HG03064 (cell line): ENCODE data around the gene FRMD6.
A peak's percentile ranks its signal among the peaks of the same experiment; 100 is the strongest.

ENCODE experiments used
- ATAC-seq: cut with Tn5 transposase; IDR thresholded peaks from one replicate; pipeline ENCODE4 v1.9.1; 2021; ENCODE audit warnings: low read depth; ENCODE audit not compliant: unreplicated experiment

FRMD6 gene

GRCh38 chr14:51651388-51652167, at the start of gene FRMD6:
TSS of gene FRMD6 (plus strand) at chr14:51651910. CDS start at chr14:51689837, 37,927 bp downstream.
- ATAC-seq = peak; percentile 72

- no peak for ATAC-seq
These were observed 49.4 kb upstream of the FRMD6 start for GRCh38 chr14:51602310-51602709.

- ATAC-seq = no peak
These were observed 48.2 kb upstream of the FRMD6 start for GRCh38 chr14:51603495-51603894.

- no peak for ATAC-seq
These were observed 47.6 kb upstream of the FRMD6 start for GRCh38 chr14:51604073-51604472.

GRCh38 chr14:51605575-51605974, 46.1 kb upstream of the FRMD6 start:
- no peak for ATAC-seq

GRCh38 chr14:51607711-51608110, 44.0 kb upstream of the FRMD6 start:
- ATAC-seq = no peak

- no peak for ATAC-seq
These were observed 42.3 kb upstream of the FRMD6 start for GRCh38 chr14:51609251-51609954.

- ATAC-seq = no peak
These were observed 41.8 kb upstream of the FRMD6 start for GRCh38 chr14:51609955-51610283.

- ATAC-seq = no peak
These were observed 40.9 kb upstream of the FRMD6 start for GRCh38 chr14:51610771-51611170.

- ATAC-seq = no peak
These were observed 39.3 kb upstream of the FRMD6 start for GRCh38 chr14:51612449-51612848.

- no peak for ATAC-seq
These were observed 38.3 kb upstream of the FRMD6 start for GRCh38 chr14:51613416-51613815.

- ATAC-seq = no peak
These were observed 37.0 kb upstream of the FRMD6 start for GRCh38 chr14:51614707-51615106.

GRCh38 chr14:51616256-51616655, 35.5 kb upstream of the FRMD6 start:
- no peak for ATAC-seq

- no peak for ATAC-seq
These were observed 34.8 kb upstream of the FRMD6 start for GRCh38 chr14:51616724-51617409.

- ATAC-seq = no peak
These were observed 32.1 kb upstream of the FRMD6 start for GRCh38 chr14:51619561-51619960.

GRCh38 chr14:51620056-51620455, 31.7 kb upstream of the FRMD6 start:
- ATAC-seq = no peak

- no peak for ATAC-seq
These were observed 30.1 kb upstream of the FRMD6 start for GRCh38 chr14:51621654-51622053.

- no peak for ATAC-seq
These were observed 29.3 kb upstream of the FRMD6 start for GRCh38 chr14:51622376-51622775.

- no peak for ATAC-seq
These were observed 26.6 kb upstream of the FRMD6 start for GRCh38 chr14:51624955-51625569.

- ATAC-seq = no peak
These were observed 25.5 kb upstream of the FRMD6 start for GRCh38 chr14:51626185-51626584.

- ATAC-seq = no peak
These were observed 24.9 kb upstream of the FRMD6 start for GRCh38 chr14:51626788-51627187.
